ENCODE measurements around the gene NMT1. TPM values are rescaled to one million over a fixed set of nuclear protein-coding genes. Genes with fewer than 3 reads are reported as not detected.

Gene NMT1
- total and polyA plus RNA-seq, 2 of the 13 experiments (the other 11 are each of a cell fraction or from before 2014, with no cell fraction given): 75.7 to 142 TPM

DNA sequence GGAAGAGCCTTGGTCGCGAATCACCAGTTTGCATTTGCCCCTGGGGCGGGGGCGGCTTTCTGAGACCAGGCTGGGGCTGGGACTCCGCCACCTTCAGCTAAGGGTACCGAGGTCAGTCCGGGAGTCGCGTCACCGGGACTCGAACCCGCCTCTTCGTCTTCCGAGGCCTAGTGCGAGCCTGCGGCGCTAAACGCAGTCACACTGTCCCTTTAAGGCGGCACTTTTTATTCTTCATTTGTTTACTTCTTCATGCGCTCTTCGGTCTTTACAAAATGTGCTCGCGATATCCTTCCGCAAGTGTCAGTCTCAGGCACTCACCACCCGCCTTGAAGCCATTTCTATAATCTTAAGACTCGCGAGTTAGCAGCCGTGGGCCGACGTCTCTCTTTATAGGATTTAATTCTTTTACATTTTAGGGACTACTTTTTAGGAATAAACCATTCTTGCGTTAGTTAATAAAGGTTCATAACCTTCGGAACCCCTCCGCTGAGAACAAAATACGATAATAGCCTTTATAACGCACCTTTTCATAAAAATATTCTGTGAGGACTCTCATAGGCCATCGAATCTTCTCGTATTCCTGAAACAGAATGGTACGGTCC is 86.6 kb downstream of the NMT1 start (continued):
- TF ChIP-seq HNRNPK (IDR thresholded peaks at IDR 0.05; ENCODE audit: low read depth, low read length, poor library complexity, severe bottlenecking): no peak
- peak; percentile 26; the same call in 1 of the 2 replicates for TF ChIP-seq POGZ (CRISPR knock-in tag; IDR thresholded peaks at IDR 0.05)
- TF ChIP-seq ESRRA (CRISPR knock-in tag; IDR thresholded peaks at IDR 0.05; ENCODE audit: low read depth): no peak
- no peak for TF ChIP-seq ZNF382 (CRISPR knock-in tag; IDR thresholded peaks at IDR 0.05; ENCODE audit: borderline replicate concordance)
- no peak for TF ChIP-seq MXD1 (CRISPR knock-in tag; IDR thresholded peaks at IDR 0.05)
- TF ChIP-seq MIXL1 (CRISPR knock-in tag; IDR thresholded peaks at IDR 0.05): peak; percentile 85
- TF ChIP-seq ARID4A (CRISPR knock-in tag; IDR thresholded peaks at IDR 0.05; ENCODE audit: borderline replicate concordance): 0 out of 2 replicates have a peak, but pooled peaks have one; percentile 39
- peak; percentile 85 for TF ChIP-seq NFRKB (IDR thresholded peaks at IDR 0.05)
- no peak for TF ChIP-seq BCLAF1 (IDR thresholded peaks at IDR 0.05)
- TF ChIP-seq ZSCAN22 (CRISPR knock-in tag; IDR thresholded peaks at IDR 0.05): peak; percentile 35; the same call in 1 of the 2 replicates
- TF ChIP-seq, protein P1, sequence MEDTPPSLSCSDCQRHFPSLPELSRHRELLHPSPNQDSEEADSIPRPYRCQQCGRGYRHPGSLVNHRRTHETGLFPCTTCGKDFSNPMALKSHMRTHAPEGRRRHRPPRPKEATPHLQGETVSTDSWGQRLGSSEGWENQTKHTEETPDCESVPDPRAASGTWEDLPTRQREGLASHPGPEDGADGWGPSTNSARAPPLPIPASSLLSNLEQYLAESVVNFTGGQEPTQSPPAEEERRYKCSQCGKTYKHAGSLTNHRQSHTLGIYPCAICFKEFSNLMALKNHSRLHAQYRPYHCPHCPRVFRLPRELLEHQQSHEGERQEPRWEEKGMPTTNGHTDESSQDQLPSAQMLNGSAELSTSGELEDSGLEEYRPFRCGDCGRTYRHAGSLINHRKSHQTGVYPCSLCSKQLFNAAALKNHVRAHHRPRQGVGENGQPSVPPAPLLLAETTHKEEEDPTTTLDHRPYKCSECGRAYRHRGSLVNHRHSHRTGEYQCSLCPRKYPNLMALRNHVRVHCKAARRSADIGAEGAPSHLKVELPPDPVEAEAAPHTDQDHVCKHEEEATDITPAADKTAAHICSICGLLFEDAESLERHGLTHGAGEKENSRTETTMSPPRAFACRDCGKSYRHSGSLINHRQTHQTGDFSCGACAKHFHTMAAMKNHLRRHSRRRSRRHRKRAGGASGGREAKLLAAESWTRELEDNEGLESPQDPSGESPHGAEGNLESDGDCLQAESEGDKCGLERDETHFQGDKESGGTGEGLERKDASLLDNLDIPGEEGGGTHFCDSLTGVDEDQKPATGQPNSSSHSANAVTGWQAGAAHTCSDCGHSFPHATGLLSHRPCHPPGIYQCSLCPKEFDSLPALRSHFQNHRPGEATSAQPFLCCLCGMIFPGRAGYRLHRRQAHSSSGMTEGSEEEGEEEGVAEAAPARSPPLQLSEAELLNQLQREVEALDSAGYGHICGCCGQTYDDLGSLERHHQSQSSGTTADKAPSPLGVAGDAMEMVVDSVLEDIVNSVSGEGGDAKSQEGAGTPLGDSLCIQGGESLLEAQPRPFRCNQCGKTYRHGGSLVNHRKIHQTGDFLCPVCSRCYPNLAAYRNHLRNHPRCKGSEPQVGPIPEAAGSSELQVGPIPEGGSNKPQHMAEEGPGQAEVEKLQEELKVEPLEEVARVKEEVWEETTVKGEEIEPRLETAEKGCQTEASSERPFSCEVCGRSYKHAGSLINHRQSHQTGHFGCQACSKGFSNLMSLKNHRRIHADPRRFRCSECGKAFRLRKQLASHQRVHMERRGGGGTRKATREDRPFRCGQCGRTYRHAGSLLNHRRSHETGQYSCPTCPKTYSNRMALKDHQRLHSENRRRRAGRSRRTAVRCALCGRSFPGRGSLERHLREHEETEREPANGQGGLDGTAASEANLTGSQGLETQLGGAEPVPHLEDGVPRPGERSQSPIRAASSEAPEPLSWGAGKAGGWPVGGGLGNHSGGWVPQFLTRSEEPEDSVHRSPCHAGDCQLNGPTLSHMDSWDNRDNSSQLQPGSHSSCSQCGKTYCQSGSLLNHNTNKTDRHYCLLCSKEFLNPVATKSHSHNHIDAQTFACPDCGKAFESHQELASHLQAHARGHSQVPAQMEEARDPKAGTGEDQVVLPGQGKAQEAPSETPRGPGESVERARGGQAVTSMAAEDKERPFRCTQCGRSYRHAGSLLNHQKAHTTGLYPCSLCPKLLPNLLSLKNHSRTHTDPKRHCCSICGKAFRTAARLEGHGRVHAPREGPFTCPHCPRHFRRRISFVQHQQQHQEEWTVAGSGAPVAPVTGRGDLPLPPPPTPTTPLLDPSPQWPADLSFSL (CRISPR knock-in tag; IDR thresholded peaks at IDR 0.05): no peak
- no peak for TF ChIP-seq PLRG1 (conservative IDR thresholded peaks at IDR 0.05)
- TF ChIP-seq HCFC1 (IDR thresholded peaks at IDR 0.05; ENCODE audit: low read depth, low read length): peak; percentile 35; the same call in 1 of the 2 replicates
- TF ChIP-seq, protein P2, sequence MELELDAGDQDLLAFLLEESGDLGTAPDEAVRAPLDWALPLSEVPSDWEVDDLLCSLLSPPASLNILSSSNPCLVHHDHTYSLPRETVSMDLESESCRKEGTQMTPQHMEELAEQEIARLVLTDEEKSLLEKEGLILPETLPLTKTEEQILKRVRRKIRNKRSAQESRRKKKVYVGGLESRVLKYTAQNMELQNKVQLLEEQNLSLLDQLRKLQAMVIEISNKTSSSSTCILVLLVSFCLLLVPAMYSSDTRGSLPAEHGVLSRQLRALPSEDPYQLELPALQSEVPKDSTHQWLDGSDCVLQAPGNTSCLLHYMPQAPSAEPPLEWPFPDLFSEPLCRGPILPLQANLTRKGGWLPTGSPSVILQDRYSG (CRISPR knock-in tag; IDR thresholded peaks at IDR 0.05): peak; percentile 53; the same call in 1 of the 2 replicates

All from HepG2 (cell line).